ENCODE data around the gene ZNF626.
"Not testable (repeated sequence)": the region's sequence is repeated elsewhere in the genome, so short reads cannot be mapped to it uniquely, and the experiment has no call there.

The ZNF626 gene
- total RNA-seq = 4.1 to 10.3 (median 4.4) reads per million in 3 experiments

DNA sequence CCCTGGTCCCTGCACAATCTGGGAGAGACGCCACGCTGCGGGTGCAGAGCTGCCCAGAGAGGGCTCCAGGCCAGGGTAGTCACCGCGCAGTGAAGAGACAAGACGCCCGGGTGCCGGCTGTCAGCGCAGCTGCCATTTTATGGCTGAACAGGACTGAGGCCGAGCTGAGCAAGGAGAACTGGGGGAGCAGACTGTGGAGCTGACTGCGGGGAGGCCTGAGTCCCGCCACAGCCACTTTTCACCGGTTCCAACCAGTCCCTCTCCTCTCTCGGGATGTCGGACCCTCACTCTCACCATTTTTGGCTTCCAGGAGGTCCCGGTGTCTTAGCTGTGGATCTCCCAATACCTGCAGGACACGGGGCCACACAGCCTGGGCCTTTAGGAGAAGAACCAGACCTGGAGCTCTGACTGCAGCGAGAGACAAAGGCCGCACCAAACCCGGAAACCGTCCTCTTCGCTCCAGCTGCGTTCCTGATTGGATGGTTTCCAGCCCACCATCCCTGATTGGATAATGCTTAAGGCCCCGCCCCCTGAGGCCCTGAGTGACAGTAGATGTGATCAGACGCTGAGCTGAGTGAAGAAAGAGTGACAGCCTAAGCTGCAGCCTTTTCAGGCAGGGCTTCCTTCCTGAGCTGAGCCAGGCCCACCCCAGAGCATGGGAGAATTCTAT is at the start of gene ZNF626:
Gene ZNF626, minus strand, starts transcription at position 422 of the 670 bp plus-strand sequence. Its CDS starts 125 bp downstream, at position 297.
- DNase-seq = peak; percentile 89

DNA sequence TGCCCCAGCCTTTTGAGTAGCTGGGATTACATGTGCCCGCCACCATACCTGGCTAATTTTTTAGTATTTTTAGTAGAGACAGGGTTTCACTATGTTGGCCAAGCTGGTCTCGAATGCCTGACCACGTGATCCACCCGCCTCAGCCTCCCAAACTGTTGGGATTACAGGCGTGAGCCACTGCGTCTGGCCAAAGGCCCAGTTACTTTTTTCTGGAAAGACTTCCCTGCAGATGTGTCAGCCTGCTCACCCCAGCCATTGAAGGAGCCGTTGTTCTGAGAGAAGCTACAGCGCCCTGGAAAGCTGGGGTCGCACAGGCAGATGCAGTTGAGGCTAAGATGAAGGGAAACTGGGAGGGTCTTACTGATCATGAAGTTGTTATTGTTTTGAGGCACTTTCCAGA is 7.9 kb upstream of the ZNF626 start:
- no peak for DNase-seq

DNA sequence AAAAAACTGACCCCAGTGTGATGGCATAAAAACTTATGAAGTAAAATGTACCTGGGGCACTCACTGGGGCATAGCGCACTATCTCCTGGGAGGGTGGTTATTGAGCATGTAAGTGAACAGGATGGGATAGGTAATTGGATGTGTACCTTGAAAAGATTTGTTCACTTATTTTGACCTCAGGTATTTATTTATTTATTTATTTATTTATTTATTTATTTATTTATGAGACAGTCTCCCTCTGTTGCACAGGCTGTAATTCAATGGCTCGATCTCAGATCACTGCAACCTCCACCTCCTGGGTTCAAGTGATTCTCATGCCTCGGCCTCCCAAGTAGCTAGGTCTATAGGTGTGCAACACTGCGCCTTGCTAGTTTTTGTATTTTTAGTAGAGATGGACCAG is 5.9 kb upstream of the ZNF626 start:
- DNase-seq = no peak

DNA sequence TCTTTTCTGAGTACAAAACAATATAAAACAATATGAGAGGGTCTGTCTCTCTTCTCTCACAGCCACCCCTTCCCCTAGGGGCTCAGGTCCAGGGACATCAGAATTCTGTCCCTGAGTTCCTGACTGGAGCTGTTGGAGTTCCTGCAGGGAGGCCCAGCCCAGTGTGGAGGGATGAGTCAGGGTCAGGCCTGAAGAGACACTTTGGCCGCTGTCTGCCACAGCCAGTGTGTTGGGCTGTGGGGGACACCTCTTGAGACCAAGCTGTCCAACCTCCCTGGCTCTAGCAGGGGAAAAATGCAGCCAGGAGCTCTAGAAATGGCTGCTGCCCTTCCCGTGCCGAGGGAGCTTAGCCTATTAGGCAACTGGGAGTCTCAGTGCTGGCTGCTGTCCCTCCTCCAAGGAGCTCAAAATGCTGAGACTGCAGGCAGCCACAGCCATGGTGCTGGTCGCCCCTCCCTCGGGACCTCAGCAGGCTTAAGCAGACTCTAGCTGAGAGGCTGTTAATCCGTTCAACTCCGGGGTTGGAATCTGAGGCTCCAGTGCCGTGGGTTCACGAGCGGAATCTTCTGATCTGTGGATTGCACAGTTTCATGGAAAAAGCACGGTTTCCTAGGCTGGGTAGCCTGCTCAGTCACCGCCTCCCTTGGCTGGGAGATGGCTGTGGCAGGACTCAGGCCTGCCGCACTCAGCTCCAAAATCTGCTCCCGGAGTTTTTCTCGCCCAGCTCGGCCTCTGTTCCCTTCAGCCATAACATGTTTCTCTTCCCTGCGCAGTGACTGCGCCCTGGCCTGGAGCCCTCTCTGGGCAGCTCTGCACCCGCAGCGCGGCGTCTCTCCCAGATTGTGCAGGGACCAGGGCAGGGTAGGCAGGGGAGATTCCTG is 3.8 kb upstream of the ZNF626 start:
- no peak for DNase-seq

DNA sequence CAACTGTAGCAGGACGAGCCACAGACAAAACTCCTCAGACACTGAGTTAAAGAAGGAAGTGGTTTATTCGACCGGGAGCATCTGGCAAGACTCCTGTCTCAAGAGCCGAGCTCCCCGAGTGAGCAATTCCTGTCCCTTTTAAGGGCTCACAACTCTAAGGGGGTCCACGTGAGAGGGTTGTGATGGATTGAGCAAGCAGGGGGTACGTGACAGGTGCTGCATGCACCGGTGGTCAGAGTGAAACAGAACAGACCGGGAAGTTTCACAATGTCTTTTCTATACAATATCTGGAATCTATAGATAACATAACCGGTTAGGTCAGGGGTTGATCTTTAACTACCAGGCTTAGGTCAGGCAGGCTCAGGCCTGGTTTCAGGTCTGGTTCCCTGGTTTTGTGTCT is 3.1 kb upstream of the ZNF626 start:
- not testable (repeated sequence) for DNase-seq

DNA sequence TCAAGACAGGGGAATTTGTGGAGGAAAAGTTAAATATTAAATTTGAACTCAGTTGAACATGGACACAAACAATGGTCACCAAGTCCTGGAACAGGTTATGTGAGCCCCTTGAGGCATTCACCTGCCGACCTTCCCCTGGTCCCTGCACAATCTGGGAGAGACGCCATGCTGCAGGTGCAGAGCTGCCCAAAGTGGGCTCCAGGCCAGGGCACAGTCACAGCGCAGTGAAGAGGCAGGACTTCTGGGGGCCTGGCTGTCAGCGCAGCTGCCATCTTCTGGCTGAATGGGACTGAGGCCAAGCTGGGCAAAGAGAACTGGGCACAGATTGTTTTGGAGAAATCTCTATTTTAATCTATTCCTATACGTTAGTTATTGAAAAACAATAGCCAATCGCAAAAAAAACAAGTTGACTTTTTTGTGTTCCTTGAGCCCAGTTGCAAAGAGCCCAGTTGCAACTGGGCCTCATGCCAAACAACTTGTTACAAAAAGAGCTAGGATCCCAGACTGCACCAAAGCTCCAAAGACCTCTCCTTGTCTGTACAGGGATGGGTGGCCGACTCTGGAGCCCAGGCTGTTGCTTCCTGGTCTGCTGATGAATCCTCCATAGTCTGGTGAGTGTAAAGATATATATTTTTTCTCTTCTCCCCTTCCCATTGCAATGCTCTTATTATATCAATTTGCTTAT is 1.2 kb upstream of the ZNF626 start:
- no peak for DNase-seq

DNA sequence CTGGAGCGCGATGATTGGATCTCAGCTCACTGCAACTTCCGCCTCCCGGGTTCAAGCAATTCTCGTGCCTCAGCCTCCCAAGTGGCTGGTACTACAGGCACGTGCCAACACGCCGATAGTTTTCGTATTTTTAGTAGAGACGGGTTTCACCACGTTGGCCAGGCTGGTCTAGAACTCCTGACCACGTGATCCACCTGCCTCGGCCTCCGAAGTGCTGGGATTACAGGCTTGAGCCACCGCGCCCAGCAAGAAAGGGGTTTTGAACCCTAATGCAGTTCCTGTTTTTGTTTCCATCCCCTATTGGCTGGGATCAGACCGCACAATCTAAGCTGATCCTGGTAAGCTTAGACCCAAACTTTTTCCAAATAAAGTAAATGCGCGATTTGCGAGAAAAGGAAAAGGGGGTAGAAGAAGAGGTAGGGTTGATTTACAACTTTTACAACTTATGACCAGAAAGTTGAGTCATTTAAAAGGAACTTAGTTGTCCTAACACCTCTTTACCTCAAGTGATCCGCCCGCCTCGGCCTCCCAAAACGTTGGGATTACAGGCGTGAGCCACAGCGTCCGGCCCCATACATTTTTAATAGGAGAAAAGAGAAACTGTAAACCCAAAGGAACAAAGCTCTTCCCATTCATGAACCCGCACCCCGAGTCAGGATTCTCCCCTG is 764 bp downstream of the ZNF626 start:
- no peak for DNase-seq

DNA sequence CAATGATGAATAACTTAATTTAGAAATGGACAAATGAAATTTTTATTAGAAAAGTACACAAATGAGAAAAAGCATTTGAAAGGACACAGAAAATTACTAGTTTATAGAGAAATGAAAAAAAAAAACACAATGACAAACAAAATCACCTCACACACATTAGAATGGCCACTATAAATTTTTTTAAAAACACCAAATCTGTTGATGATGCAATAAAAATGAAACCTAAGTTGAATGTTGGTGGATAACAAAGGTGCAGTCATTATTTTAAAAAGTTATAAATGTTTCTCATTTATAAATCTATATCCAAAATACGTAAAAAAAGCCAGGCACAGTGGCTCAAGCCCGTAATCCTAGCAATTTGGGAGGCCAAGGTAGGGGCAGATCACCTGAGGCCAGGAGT is 20.8 kb downstream of the ZNF626 start:
- no peak for DNase-seq

DNA sequence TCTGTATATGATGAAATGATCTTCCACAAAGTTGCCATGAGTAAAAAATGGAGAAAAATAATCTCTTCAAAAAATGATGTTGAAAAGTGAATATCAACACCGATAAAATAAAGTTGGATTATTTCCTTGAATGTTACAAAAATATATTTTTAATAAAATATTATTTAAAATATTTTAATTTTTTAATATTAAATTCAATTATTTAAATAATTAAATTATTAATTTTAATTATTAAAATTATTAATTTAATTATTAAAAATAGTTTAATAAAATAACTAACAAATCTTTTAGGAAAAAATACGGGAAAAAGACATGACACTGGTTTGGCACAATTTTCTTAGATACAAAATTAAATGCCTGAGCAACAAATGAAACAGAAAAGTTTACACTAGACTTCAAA is 21.3 kb downstream of the ZNF626 start:
- no peak for DNase-seq

DNA sequence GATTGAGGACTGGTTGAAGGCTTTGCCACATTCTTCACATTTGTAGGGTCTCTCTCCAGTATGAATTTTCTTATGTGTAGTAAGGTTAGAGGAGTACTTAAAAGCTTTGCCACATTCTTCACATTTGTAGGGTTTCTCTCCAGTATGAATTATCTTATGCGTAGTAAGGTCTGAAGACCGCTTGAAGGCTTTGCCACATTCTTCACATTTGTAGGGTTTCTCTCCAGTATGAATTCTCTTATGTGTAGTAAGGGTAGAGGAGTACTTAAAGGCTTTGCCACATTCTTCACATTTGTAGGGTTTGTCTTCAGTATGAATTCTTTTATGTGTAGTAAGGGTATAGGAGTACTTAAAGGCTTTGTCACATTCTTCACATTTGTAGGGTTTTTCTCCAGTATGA is 36.8 kb downstream of the ZNF626 start:
- DNase-seq = not testable (repeated sequence)

DNA sequence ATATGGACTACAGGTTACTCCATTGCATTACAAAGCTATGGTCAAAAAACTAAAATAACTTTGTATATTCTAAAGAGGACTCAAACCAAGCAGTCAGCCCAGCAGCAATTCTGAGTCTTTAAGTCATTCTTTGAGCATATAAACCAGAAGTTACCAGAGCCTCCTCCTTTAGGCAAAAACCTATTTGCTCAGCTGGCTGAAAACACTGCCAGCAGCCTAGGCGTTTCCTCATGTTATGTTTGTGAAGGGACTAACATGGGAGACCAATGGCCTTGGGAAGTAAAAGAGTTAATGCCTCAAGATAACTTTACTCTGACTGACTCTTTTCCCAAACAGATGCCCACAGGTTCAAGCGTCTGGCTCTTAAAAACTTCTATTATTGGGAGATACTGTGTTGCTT is 45.3 kb downstream of the ZNF626 start:
- no peak for DNase-seq

DNA sequence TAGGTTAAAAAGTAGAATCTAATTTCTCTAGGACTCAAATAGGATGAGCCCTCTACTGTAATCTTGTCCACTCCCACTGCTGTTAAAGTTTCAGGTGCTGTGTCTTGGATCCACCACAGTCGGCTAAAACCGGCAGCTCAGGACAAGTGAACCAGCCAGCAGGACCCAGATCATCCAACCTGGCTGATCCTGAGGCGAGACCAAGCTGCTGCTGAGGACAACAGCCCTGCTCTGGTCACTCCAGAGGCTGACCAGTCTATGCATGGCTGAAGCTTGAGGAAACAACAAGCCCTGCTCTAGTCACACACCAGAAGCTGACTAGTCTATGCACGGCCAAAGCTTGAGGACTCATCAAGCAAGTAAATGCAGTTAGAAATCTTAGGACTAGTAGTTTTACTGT is 46.4 kb downstream of the ZNF626 start:
- DNase-seq = not testable (repeated sequence)

DNA sequence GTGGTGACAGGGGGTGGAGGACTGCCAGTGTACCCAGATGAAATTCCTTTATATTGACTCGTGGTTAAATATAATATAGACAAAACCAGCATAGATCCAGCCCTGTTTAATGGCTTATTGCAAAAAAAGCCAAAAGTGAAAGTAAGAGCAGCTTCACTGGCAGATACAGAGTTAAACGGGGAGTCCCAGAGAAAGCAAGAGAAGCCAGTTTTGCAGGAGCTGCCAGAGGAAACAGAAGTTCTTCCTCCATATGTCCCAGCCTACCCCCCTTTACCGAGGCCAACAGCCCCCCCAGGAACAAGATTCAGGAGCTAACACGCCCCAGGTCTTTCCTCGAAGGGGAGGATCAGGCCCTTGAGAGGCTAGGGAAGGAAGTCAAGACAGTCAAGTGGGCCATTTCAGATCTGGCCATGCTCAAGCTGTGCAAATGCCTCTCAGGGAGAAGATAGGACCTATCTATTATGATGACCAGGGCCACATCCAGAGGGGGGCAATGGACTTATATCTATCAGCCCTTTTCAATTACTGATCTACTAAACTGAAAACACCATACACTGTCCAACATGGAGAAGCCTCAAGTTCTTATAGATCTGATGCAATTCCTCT is 48.6 kb downstream of the ZNF626 start:
- DNase-seq = no peak

DNA sequence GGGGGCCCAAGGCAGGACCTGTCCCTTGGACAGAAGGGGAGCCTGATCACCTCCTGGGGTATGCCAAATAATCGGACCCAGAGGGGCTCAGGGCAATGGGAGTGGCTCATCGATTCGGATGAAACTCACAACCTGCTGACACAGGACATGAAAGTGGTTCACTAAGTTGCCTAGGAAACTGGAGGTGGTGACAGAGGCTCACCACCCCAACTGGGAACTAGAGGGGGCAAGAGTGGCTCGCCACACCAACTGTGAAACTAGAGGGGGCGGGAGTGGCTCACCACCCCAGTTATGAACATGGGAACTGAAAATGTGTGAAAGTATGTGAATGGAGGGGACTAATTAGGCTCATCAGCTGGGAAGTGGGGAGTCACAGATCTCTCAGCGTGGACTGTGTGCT is 49.5 kb downstream of the ZNF626 start:
- no peak for DNase-seq

DNA sequence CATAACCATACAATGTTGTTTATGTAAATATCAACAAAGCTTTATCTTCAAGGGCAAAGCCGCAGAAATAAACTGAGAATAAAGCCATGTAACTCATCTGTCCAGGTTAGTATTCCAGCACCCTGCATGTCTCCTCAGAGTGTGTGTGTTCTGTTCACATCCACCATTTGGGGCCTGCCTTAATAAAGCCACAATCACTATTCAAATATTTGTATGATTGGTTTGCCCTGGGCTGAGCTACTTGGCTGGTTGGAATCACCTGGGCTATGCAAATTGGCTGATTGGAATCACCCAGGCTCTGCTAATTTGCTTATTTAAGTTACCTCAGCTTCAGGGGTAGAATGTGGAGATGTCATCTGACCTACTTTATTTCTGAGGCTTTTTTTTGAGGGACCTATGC is 53.4 kb downstream of the ZNF626 start:
- no peak for DNase-seq

Data from central memory CD4-positive, alpha-beta T cell (primary cell).